Activated T-helper 2 cell treated with anti-CD3 and anti-CD28 coated beads, Interferon-gamma antibody, Interleukin-2, Interleukin-4, amounts not matched to agents 10 μg/mL and 5 μg/mL and 100 μg/mL, durations not matched to agents 14 hours and 24 hours and 36 hours (primary cell): ENCODE measurements around the gene SMIM1. TPM values are rescaled to one million over a fixed set of nuclear protein-coding genes. Genes with fewer than 3 reads are reported as not detected.

Experiments used
- DNase-seq: peaks from one replicate; pipeline ENCODE4 v3.0.0; 2021; ENCODE audit warnings: low spot score
- H3K27ac Mint-ChIP-seq: one replicate; pipeline ENCODE4 v1.8.0; 2021; ENCODE audit warnings: mixed read lengths
- H3K27me3 Mint-ChIP-seq: one replicate; pipeline ENCODE4 v1.8.0; 2021; ENCODE audit warnings: low read depth, mixed read lengths
- H3K36me3 Mint-ChIP-seq: one replicate; pipeline ENCODE4 v1.8.0; 2021; ENCODE audit warnings: low read depth, mixed read lengths
- H3K4me1 Mint-ChIP-seq: one replicate; pipeline ENCODE4 v1.8.0; 2021; ENCODE audit warnings: low read depth, mixed read lengths
- H3K4me3 Mint-ChIP-seq: one replicate; pipeline ENCODE4 v1.8.0; 2021; ENCODE audit warnings: low read depth, mild to moderate bottlenecking, moderate library complexity, mixed read lengths
- H3K9me3 Mint-ChIP-seq: one replicate; pipeline ENCODE4 v1.8.0; 2021; ENCODE audit warnings: mixed read lengths
- intact Hi-C: fragments of 100-400 bp; cut with micrococcal nuclease; formaldehyde crosslinking; loops from one replicate; pipeline ENCODE4 v1.15.1; 2023
- total RNA-seq: library from RNA; stranded (reverse); gene quantifications from 2 replicates; pipeline ENCODE4 v1.2.3, GENCODE V29; 2022

Gene SMIM1
- total RNA-seq, 1 donor from 2014 or later, result 2.3 TPM

DNA sequence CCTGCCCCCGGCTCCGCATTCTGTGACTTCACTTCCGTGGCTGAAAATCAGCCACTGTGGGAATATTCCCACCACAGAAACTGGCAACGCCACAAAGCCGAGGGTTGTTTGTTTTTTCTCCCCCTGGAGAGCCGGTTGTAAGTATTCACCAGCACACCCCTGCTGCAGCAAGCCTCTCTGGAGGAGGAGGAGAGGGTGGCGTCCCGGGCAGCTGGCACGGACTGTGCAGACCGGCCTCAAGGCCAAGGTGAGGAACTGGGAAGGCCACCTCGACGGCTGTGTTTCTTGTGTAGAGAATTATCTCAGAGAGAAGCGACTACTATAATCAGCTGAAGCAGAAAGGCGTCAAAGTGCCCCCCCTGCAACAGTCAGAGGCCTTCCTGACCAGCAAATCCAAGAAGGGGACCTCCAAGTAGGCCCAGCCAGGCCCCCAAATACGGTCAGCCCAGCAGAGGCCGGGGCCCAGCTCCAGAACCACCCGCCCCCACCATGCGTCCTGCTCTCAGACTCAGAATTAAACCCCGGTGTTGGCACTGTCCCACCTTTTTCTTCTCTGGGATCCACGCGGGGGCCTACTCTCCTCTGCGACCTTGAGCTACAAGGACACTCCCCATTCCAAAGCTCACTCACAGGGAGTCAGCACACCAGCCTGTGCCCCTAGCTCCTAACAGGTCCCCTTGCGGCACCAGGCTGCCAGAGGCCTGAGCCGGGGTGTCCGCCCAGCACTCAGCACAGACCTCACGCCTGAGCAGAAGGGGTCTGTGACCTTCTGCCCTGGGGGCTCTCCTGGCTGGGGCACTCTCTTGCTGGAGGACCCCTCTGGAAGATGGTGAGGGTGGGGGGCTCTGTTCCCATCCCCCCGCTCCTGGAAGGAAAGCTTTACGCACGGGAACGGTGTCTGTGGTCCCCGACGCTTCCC, 1.2 kb upstream of the SMIM1 start:
- intact Hi-C loops, result loop anchor here (2.0 to 10.0 kb wide), 2 partner anchors 25 to 133 kb away; partner anchors contain the start of genes C1orf174 and LRRC47
- H3K4me1 Mint-ChIP-seq, result peaks cover 5% of the 10 kb centered on the region
- H3K36me3 Mint-ChIP-seq, result no peaks in the 10 kb centered on the region
- H3K4me3 Mint-ChIP-seq, result peak overlapping the region; percentile 64
- no peak for DNase-seq
- H3K9me3 Mint-ChIP-seq, result no peaks in the 10 kb centered on the region
- no peaks in the 10 kb centered on the region for H3K27me3 Mint-ChIP-seq
- no peak overlapping the region for H3K27ac Mint-ChIP-seq

DNA sequence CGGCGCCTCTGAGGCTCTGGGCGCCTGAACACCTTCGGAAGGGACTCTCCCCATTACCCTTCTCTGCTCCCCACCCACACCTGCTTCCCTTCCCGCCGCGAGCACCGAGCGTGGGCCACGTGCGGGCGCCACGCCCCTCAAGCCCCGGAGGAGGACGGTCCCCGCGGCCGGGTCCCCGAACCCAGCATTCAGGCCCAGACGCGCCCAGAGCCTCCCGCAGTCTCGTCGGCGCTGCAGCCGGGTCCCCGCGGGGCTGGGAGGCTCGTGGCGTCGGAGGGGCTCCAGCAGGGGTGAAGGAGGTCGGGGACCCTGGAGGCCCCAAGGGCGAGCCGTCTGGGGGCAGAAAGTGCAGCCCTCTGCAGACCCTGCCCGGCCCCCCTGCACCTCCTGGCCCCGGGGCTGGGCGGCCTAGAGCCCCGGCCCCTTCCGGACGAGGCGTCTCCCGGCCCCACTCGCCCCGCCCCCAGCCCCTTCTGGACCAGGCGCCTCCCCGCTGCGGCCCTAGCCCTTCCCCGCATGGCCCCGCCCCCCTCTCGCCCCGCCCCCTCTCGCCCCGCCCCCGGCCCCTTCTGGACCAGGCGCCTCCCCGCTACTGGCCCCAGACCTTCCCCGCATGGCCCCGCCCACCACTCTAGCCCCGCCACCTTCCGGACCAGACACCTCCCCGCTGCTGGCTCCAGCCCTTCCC, 378 bp upstream of the SMIM1 start:
- peak overlapping the region; percentile 64 for H3K4me3 Mint-ChIP-seq
- H3K4me1 Mint-ChIP-seq, result peaks cover 5% of the 10 kb centered on the region
- intact Hi-C loops, result loop anchor here (2.0 to 10.0 kb wide), 2 partner anchors 25 to 133 kb away; partner anchors contain the start of genes C1orf174 and LRRC47
- DNase-seq, result peak; percentile 81
- H3K27ac Mint-ChIP-seq, result no peak overlapping the region
- no peaks in the 10 kb centered on the region for H3K36me3 Mint-ChIP-seq
- H3K9me3 Mint-ChIP-seq, result no peaks in the 10 kb centered on the region
- no peaks in the 10 kb centered on the region for H3K27me3 Mint-ChIP-seq

DNA sequence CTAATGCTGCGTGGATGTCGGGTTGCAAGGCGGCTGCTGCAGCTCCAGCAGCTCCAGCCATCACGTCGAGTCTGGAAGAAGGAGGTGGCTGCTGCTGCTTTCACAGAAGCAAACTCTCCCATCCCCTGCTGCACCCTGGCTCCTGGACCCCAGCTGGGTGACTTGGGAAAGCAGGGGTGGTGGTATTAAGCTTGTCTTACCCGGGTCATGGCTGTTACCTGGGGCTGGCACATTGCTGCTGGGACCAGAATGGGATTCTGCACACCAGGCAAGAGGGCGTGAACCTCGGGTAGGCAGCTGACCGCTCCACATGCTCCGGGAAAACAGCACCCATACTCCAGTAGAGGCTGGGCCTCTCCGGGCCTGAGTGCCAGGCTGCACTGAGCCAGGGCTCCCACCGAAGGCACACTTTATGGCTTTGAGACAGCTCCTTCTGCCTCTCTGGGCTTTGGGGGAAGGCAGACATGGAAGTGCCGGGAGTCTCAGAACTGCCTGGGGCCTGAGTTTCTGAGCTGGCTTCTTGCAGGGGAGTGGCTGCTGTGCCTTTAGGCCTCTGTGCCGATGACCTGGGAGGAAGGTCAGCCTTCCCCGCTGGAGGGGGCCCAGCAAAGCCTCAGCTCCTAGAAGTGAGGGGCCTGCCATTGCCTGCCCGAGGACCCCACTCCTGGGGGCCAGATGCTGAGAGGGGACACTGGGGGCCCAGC, 1.2 kb downstream of the SMIM1 start:
- intact Hi-C loops, result loop anchor here (2.0 to 10.0 kb wide), 2 partner anchors 23 to 131 kb away; partner anchors contain the start of genes C1orf174 and LRRC47
- no peak overlapping the region for H3K27ac Mint-ChIP-seq
- no peaks in the 10 kb centered on the region for H3K36me3 Mint-ChIP-seq

DNA sequence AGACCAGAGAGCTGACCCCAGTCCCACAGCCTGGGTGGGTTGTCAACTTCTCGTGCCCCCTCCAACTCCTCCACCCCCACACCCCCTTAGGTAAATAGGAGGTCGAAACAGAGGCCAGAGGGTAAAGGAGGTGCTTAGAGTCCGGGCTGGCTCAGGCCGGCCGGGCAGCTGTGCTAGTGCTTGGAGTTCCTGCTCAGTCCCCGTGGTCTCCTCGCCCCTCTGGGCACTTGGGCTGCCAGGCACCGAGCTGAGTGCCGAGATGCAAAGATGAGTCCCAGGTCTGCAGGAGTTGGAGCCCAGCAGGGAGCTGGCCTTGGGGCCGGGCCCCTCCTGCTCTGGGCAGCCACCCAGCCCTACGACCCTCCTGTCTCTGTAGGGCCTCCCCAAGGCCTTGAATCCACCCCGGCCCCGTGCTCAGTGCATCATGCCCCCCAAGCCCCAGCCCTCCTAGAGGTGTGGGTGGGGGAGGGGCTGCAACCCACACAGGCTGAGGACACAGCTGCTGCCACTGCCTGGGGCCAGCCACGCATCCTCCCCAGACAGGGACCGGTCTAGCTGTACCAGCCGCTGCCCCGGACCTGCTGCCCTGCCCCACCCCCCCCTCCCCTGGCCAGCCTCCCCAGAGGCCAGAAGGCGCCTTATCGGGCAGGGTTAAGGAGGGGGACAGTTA, 1.9 kb downstream of the SMIM1 start:
- peaks cover 5% of the 10 kb centered on the region for H3K4me1 Mint-ChIP-seq
- H3K27ac Mint-ChIP-seq, result no peak overlapping the region
- no peak overlapping the region for H3K4me3 Mint-ChIP-seq
- intact Hi-C loops, result loop anchor here (10.0 kb wide), 1 partner anchor 130 kb away; the partner anchor contains the start of gene C1orf174
- no peak for DNase-seq
- no peaks in the 10 kb centered on the region for H3K27me3 Mint-ChIP-seq
- H3K9me3 Mint-ChIP-seq, result no peaks in the 10 kb centered on the region
- peaks cover 3% of the 10 kb centered on the region for H3K36me3 Mint-ChIP-seq

More for the DNA sequence above, 1.2 kb downstream of the SMIM1 start:
- no peaks in the 10 kb centered on the region for H3K27me3 Mint-ChIP-seq
- no peaks in the 10 kb centered on the region for H3K9me3 Mint-ChIP-seq
- H3K4me3 Mint-ChIP-seq, result no peak overlapping the region
- no peak for DNase-seq
- H3K4me1 Mint-ChIP-seq, result peaks cover 5% of the 10 kb centered on the region

DNA sequence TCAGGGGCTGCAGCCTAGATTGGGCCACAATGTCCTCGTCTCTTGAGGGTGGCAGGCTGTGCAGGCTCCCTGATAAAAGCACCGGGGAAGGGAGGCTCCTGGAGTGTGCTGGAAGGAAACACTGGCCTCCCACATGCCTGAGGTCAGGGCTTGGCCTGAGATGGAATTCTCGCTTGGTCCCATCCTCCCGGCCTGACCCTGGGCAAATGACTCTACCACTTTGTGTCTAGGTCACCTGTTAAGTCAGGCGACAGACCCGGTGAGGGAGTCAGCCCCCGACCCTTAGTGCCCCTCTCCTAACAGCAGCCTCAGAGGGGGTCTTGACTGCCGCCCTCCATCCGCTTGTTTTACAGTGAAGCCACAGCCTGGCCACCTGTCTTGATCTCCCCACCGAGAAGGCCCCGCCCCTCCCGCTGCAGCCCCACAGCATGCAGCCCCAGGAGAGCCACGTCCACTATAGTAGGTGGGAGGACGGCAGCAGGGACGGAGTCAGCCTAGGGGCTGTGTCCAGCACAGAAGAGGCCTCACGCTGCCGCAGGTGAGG, 2.5 kb downstream of the SMIM1 start:
- H3K27ac Mint-ChIP-seq, result no peak overlapping the region
- peaks cover 5% of the 10 kb centered on the region for H3K4me1 Mint-ChIP-seq

DNA sequence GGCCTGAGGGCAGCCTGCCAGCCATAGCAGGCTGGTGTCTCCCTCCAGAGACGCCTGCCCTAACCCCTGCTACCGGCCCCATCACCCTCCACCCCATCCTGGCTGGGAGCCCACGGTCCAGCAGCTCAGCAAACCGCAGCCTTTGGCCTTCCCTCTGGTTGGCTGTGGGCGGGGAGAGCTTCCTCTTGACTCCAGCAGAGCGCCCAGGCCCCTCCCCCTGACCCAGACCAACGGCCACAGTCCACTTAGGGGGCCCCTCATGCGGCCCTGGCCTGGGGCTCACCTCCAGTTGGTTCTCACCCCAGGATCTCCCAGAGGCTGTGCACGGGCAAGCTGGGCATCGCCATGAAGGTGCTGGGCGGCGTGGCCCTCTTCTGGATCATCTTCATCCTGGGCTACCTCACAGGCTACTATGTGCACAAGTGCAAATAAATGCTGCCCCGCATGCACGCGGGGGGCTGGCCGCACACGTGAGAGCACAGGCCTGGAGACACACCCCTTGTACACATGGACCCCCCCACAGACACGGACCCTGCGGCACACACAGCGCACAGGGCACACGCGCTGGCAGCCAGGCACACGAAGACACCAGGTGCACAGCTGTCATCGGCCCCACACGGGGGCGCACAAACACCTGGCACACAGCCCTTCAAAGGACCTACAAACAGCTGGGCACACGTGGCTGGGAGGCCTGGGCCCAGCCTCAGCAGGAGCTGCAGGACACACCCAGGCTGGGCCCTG, 3.1 kb downstream of the SMIM1 start:
- no peak overlapping the region for H3K4me3 Mint-ChIP-seq
- intact Hi-C loops, result loop anchor here (1.0 to 10.0 kb wide), 2 partner anchors 26 to 129 kb away; partner anchors contain the start of gene C1orf174

More for the DNA sequence above, 2.5 kb downstream of the SMIM1 start:
- H3K9me3 Mint-ChIP-seq, result no peaks in the 10 kb centered on the region
- no peak for DNase-seq
- intact Hi-C loops, result loop anchor here (10.0 kb wide), 1 partner anchor 130 kb away; the partner anchor contains the start of gene C1orf174
- H3K4me3 Mint-ChIP-seq, result no peak overlapping the region
- H3K36me3 Mint-ChIP-seq, result peaks cover 8% of the 10 kb centered on the region
- H3K27me3 Mint-ChIP-seq, result no peaks in the 10 kb centered on the region

DNA sequence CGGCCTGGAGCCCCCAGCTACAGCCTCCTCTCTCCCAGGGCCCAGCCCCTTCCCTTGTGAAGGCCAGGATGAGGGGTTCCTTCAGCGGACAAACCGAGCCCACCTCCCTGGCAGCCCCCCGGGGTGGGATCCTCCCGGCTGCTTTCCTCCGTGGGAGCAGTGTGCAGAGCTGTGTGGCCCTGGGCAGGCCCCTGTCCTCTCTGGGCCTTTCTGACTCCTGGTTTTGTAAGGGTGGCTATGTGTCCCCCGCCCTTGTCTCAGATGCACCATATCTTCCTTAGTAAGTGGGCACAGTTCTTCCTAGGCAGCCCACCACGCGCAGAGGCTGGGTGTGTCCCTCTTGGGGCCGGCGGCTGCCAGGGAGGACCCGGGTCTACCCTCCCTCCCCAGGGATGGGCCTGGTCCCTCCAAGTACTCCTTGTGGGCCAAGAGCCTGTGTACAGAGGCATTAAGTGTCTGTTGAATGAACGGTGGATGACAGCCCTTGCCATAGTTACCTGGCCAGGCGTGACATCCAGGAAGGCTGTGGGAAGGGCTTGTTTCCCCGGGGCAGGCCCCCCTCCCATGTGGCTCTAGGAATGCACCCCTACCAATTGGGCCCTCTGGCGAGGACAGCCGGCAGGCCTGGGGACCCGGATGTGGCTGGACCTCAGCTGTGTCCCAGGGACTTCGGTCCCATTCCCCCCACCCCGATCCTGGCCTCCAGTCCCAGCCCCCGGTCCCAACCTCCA, 3.8 kb downstream of the SMIM1 start:
- no peak for DNase-seq
- Mint-ChIP-seq H3K9me3 (no peaks in the 10 kb centered on the region), H3K4me3 (no peak overlapping the region)

More for the DNA sequence above, 3.1 kb downstream of the SMIM1 start:
- no peak overlapping the region for H3K27ac Mint-ChIP-seq
- peaks cover 3% of the 10 kb centered on the region for H3K4me1 Mint-ChIP-seq
- peaks cover 14% of the 10 kb centered on the region for H3K36me3 Mint-ChIP-seq
- peak; percentile 33 for DNase-seq
- no peaks in the 10 kb centered on the region for H3K9me3 Mint-ChIP-seq
- H3K27me3 Mint-ChIP-seq, result no peaks in the 10 kb centered on the region

DNA sequence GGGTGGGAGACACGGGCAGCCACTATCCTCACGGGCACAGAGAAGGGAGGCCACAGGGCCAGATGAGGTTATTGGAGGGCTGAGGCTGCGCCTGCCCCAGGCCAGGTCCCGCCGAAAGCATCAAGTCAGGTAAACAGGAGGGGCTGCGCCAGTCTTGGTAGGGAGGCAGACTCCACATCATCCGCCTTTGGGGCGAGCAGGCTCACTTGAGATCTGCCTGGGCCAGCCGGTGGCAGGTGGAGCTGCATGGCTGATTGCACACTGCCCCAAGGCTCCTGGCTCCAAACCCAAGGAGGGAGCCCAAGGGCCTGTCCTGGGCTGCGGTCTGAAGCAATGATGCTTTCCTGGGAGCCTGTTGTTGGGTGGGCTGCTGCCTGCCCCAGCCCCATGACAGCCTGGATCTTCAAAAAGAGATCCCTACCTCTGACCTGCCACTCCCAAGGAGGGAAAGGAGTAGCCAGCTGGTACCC, 4.6 kb downstream of the SMIM1 start:
- DNase-seq, result no peak
- peaks cover 24% of the 10 kb centered on the region for H3K36me3 Mint-ChIP-seq
- no peaks in the 10 kb centered on the region for H3K9me3 Mint-ChIP-seq
- intact Hi-C loops, result loop anchor here (10.0 kb wide), 1 partner anchor 128 kb away; the partner anchor contains the start of gene C1orf174
- H3K4me3 Mint-ChIP-seq, result no peak overlapping the region
- peaks cover 2% of the 10 kb centered on the region for H3K4me1 Mint-ChIP-seq
- H3K27me3 Mint-ChIP-seq, result no peaks in the 10 kb centered on the region
- no peak overlapping the region for H3K27ac Mint-ChIP-seq

More for the DNA sequence above, 3.8 kb downstream of the SMIM1 start:
- H3K4me1 Mint-ChIP-seq, result peaks cover 2% of the 10 kb centered on the region
- no peak overlapping the region for H3K27ac Mint-ChIP-seq
- H3K36me3 Mint-ChIP-seq, result peaks cover 17% of the 10 kb centered on the region
- intact Hi-C loops, result loop anchor here (1.0 to 10.0 kb wide), 2 partner anchors 25 to 128 kb away; partner anchors contain the start of gene C1orf174
- no peaks in the 10 kb centered on the region for H3K27me3 Mint-ChIP-seq

DNA sequence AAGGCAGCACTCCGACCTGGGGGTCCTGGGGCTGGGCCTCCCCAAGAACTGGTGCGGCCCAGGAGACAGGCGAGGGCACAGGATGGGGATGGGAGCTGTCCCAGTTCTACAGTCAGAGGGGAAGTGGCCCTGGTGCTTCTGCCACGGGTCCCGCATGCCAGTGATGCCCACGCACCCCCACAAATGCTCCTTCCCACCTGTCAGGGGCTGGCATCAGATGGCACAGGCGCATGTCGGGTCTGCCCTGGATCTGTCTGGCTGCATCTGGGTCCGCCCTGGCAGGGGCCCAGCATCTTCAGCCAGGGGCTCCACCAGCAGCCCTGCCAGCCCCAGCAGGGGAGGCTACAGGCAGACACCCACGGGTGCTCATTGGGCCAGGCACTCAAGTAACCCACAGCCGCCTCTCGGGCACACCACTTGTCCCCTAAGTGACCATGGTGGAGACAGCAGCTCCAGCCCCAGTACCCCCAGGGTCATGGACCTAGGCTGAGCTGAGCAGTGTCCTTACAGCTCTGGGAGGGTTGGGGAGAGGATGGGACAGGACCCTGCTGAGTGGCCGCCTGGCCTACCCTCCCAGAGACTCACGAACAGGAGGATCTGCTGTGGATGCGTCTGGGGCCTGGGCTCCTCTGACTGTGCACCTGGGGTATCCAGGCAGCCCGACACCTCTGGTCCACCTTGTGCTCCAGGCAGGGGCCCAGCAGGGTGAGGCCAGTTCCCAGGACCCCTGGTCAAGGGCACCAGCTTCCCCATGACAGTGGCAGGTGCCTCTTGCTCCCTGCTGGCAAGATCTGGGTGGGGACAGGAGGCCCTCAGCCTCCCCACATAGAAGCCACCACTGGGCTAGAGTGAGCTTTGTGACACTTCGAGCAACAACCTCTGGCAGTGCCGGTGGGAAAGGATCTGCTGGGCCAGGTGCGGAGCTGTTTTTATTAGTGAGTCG, 5.4 kb downstream of the SMIM1 start:
- no peak overlapping the region for H3K4me3 Mint-ChIP-seq
- intact Hi-C loops, result loop anchor here (10.0 kb wide), 1 partner anchor 127 kb away; the partner anchor contains the start of gene C1orf174
- no peaks in the 10 kb centered on the region for H3K9me3 Mint-ChIP-seq
- H3K4me1 Mint-ChIP-seq, result peaks cover 2% of the 10 kb centered on the region
- DNase-seq, result no peak
- no peak overlapping the region for H3K27ac Mint-ChIP-seq
- H3K27me3 Mint-ChIP-seq, result no peaks in the 10 kb centered on the region
- peaks cover 31% of the 10 kb centered on the region for H3K36me3 Mint-ChIP-seq
